Measurements from ENCODE around the gene SACS. TPM values are rescaled to one million over a fixed set of nuclear protein-coding genes. Genes with fewer than 3 reads are reported as not detected.

The SACS gene
- total and polyA plus RNA-seq, 2 experiments from 2014 or later, result 3.2 to 29.9 TPM

GRCh38 chr13:23437916-23438315 is 4.4 kb upstream of the SACS start:
- Histone ChIP-seq H3K4me3 (no peak overlapping the region), H3K9me2 (replicated peaks; ENCODE audit: insufficient read depth) (no peaks in the 10 kb centered on the region), H4K20me1 (ENCODE audit: insufficient read depth, poor library complexity, severe bottlenecking) (no peaks in the 10 kb centered on the region), H3K27ac (no peak overlapping the region), H2AFZ (no peak overlapping the region), H3K4me1 (ENCODE audit: insufficient read depth) (no peaks in the 10 kb centered on the region), H3K27me3 (no peaks in the 10 kb centered on the region), H3K9me3 (ENCODE audit: low read depth) (no peaks in the 10 kb centered on the region), H3K36me3 (replicated peaks; ENCODE audit: insufficient read depth, low read depth) (no peaks in the 10 kb centered on the region), H3K4me2 (no peak overlapping the region), H3K79me2 (no peaks in the 10 kb centered on the region)
- 93% methylated on average over 4 of the region's 4 CpGs for WGBS (ENCODE audit: low lambda C conversion rate, missing lambda C conversion rate)
- TF ChIP-seq CTCF (IDR thresholded peaks at IDR 0.05; ENCODE audit: poor library complexity) (no peak), EZH2 (IDR thresholded peaks at IDR 0.05; ENCODE audit: borderline replicate concordance) (no peak), EZH2phosphoT487 (IDR thresholded peaks at IDR 0.05; ENCODE audit: low read depth, severe bottlenecking, unreplicated experiment) (no peak)
- DNase-seq (ENCODE audit: low spot score), result no peak

GRCh38 chr13:23436680-23437079 is 3.2 kb upstream of the SACS start:
- Histone ChIP-seq H3K4me1 (ENCODE audit: insufficient read depth) (peaks cover 4% of the 10 kb centered on the region), H4K20me1 (ENCODE audit: insufficient read depth, poor library complexity, severe bottlenecking) (no peaks in the 10 kb centered on the region), H3K4me2 (no peak overlapping the region), H3K36me3 (replicated peaks; ENCODE audit: insufficient read depth, low read depth) (no peaks in the 10 kb centered on the region), H3K27me3 (no peaks in the 10 kb centered on the region), H3K27ac (no peak overlapping the region), H3K9me2 (replicated peaks; ENCODE audit: insufficient read depth) (no peaks in the 10 kb centered on the region), H3K4me3 (no peak overlapping the region), H3K9me3 (ENCODE audit: low read depth) (no peaks in the 10 kb centered on the region), H2AFZ (no peak overlapping the region), H3K79me2 (no peaks in the 10 kb centered on the region)
- no peak for DNase-seq (ENCODE audit: low spot score)
- WGBS (ENCODE audit: low lambda C conversion rate, missing lambda C conversion rate), result 90% methylated on average over 5 of the region's 5 CpGs
- TF ChIP-seq EZH2 (IDR thresholded peaks at IDR 0.05; ENCODE audit: borderline replicate concordance), result no peak
- TF ChIP-seq EZH2phosphoT487 (IDR thresholded peaks at IDR 0.05; ENCODE audit: low read depth, severe bottlenecking, unreplicated experiment), result no peak
- TF ChIP-seq CTCF (IDR thresholded peaks at IDR 0.05; ENCODE audit: poor library complexity), result no peak

GRCh38 chr13:23434491-23434890 is 989 bp upstream of the SACS start:
- H3K27ac ChIP-seq, result no peak overlapping the region
- no peaks in the 10 kb centered on the region for H4K20me1 ChIP-seq (ENCODE audit: insufficient read depth, poor library complexity, severe bottlenecking)
- no peak overlapping the region for H3K4me2 ChIP-seq
- DNase-seq (ENCODE audit: low spot score), result no peak
- WGBS (ENCODE audit: low lambda C conversion rate, missing lambda C conversion rate), result 84% methylated on average over 4 of the region's 4 CpGs
- no peaks in the 10 kb centered on the region for H3K36me3 ChIP-seq (replicated peaks; ENCODE audit: insufficient read depth, low read depth)
- H3K9me3 ChIP-seq (ENCODE audit: low read depth), result no peaks in the 10 kb centered on the region
- no peak overlapping the region for H2AFZ ChIP-seq
- no peak overlapping the region for H3K4me3 ChIP-seq
- H3K27me3 ChIP-seq, result no peaks in the 10 kb centered on the region
- H3K79me2 ChIP-seq, result no peaks in the 10 kb centered on the region
- H3K9me2 ChIP-seq (replicated peaks; ENCODE audit: insufficient read depth), result no peaks in the 10 kb centered on the region
- peaks cover 4% of the 10 kb centered on the region for H3K4me1 ChIP-seq (ENCODE audit: insufficient read depth)
- no peak for TF ChIP-seq EZH2 (IDR thresholded peaks at IDR 0.05; ENCODE audit: borderline replicate concordance)
- TF ChIP-seq CTCF (IDR thresholded peaks at IDR 0.05; ENCODE audit: poor library complexity), result no peak
- no peak for TF ChIP-seq EZH2phosphoT487 (IDR thresholded peaks at IDR 0.05; ENCODE audit: low read depth, severe bottlenecking, unreplicated experiment)

- H2AFZ ChIP-seq, result peak overlapping the region; percentile 95
- TF ChIP-seq EZH2 (IDR thresholded peaks at IDR 0.05; ENCODE audit: borderline replicate concordance), result no peak
- TF ChIP-seq EZH2phosphoT487 (IDR thresholded peaks at IDR 0.05; ENCODE audit: low read depth, severe bottlenecking, unreplicated experiment), result no peak
- TF ChIP-seq CTCF (IDR thresholded peaks at IDR 0.05; ENCODE audit: poor library complexity), result no peak
- peak overlapping the region; percentile 73 for H3K4me3 ChIP-seq
- no peaks in the 10 kb centered on the region for H4K20me1 ChIP-seq (ENCODE audit: insufficient read depth, poor library complexity, severe bottlenecking)
- H3K9me3 ChIP-seq (ENCODE audit: low read depth), result no peaks in the 10 kb centered on the region
- peaks cover 4% of the 10 kb centered on the region for H3K4me1 ChIP-seq (ENCODE audit: insufficient read depth)
- DNase-seq (ENCODE audit: low spot score), result no peak
- H3K27ac ChIP-seq, result peak overlapping the region; percentile 29
- H3K4me2 ChIP-seq, result peak overlapping the region; percentile 86
- H3K9me2 ChIP-seq (replicated peaks; ENCODE audit: insufficient read depth), result no peaks in the 10 kb centered on the region
- 21% methylated on average over 6 of the region's 6 CpGs for WGBS (ENCODE audit: low lambda C conversion rate, missing lambda C conversion rate)
- no peaks in the 10 kb centered on the region for H3K36me3 ChIP-seq (replicated peaks; ENCODE audit: insufficient read depth, low read depth)
- H3K27me3 ChIP-seq, result no peaks in the 10 kb centered on the region
- no peaks in the 10 kb centered on the region for H3K79me2 ChIP-seq
Measured at GRCh38 chr13:23432626-23433025, 876 bp downstream of the SACS start.

Measured in hepatocyte (in vitro differentiated cells).